GM12892 (cell line): ENCODE data around the gene ADAM8.
"Not testable (repeated sequence)": the region's sequence is repeated elsewhere in the genome, so short reads cannot be mapped to it uniquely, and the experiment has no call there.

Source experiments
- POLR2A ChIP-seq: IDR thresholded peaks from 2 replicates; pipeline ENCODE4 v1.6.1; 2011; ENCODE audit warnings: low read depth, low read length, control low read depth
- POLR2AphosphoS5 ChIP-seq: IDR thresholded peaks from 2 replicates; pipeline ENCODE4 v1.6.1; 2011; ENCODE audit warnings: low read depth, low read length, control low read depth

- TF ChIP-seq POLR2A, POLR2AphosphoS5: not testable (repeated sequence)
Measured at GRCh38 chr10:133320852-133321422, 44.3 kb upstream of the ADAM8 start.
